ENCODE data around the gene SELENOP.
"Not testable (repeated sequence)": the region's sequence is repeated elsewhere in the genome, so short reads cannot be mapped to it uniquely, and the experiment has no call there.

SELENOP gene

GRCh38 chr5:42839196-42839595, 27.5 kb upstream of the SELENOP start:
- H3K9me3 Mint-ChIP-seq (ENCODE audit: low read depth): no peaks in the 10 kb centered on the region
- no peak overlapping the region for H3K27ac Mint-ChIP-seq
- no peaks in the 10 kb centered on the region for H3K36me3 Mint-ChIP-seq
- peaks cover 3% of the 10 kb centered on the region for H3K27me3 Mint-ChIP-seq
- H3K4me1 Mint-ChIP-seq (ENCODE audit: low read depth): no peaks in the 10 kb centered on the region
- no peak overlapping the region for H3K4me3 Mint-ChIP-seq

DNA sequence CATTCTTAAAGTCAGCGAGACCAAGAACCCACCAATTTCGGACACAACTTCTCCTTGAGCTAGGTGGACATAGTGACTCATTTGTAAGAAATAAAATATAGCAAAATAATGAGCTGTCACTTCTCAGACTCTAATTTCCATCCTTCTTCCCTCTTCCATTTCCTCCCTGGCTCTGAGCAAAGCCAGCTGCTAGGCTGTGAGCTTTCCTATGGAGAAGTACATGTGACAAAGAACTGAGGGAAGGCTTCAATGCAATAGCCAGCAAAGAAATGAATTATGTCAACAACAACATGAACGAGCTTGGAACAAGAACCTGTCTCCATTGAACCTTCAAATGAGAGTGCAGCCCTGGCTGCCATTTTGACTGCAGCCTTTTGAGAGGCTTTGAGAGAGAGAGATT, 25.9 kb upstream of the SELENOP start:
- Mint-ChIP-seq H3K4me1 (ENCODE audit: low read depth) (no peaks in the 10 kb centered on the region), H3K9me3 (ENCODE audit: low read depth) (no peaks in the 10 kb centered on the region), H3K27me3 (peaks cover 3% of the 10 kb centered on the region), H3K27ac (no peak overlapping the region), H3K36me3 (no peaks in the 10 kb centered on the region), H3K4me3 (no peak overlapping the region)

DNA sequence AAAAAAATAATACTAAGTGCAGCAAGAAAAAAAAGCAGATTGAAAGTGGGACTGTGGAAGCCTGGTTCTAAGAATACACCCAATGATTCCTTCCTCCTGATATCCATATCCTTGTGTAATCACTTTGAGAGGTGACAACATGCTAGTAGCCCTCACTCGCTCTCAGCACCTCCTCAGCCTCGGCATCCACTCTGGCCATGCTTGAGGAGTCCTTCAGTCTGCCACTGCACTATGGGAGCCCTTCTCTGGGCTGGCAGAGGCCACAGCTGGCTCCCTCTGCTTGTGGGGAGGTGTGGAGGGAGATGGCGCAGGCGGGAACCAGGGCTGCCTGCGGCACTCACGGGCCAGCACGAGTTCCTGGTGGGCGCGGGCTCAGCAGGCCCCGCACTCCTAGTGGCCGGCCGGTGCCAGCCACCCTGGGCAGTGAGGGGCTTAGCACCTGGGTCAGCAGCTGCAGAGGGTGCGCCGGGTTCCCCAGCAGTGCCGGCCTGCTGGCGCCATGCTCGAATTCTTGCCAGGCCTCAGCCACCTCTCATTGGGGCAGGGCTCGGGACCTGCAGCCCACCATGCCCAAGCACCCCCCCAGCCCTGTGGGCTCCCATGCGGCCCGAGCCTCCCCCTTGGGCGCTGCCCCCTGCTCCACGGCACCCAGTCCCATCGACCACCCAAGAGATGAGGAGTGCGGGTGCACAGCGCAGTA, 24.5 kb upstream of the SELENOP start:
- no peak overlapping the region for H3K4me3 Mint-ChIP-seq
- no peaks in the 10 kb centered on the region for H3K9me3 Mint-ChIP-seq (ENCODE audit: low read depth)
- no peaks in the 10 kb centered on the region for H3K36me3 Mint-ChIP-seq
- no peak overlapping the region for H3K27ac Mint-ChIP-seq
- peaks cover 3% of the 10 kb centered on the region for H3K27me3 Mint-ChIP-seq
- no peaks in the 10 kb centered on the region for H3K4me1 Mint-ChIP-seq (ENCODE audit: low read depth)

GRCh38 chr5:42832060-42832459, 20.4 kb upstream of the SELENOP start:
- Mint-ChIP-seq H3K4me1 (ENCODE audit: low read depth) (no peaks in the 10 kb centered on the region), H3K4me3 (no peak overlapping the region), H3K36me3 (no peaks in the 10 kb centered on the region), H3K27me3 (peaks cover 5% of the 10 kb centered on the region), H3K27ac (no peak overlapping the region), H3K9me3 (ENCODE audit: low read depth) (no peaks in the 10 kb centered on the region)

GRCh38 chr5:42830924-42831323, 19.2 kb upstream of the SELENOP start:
- Mint-ChIP-seq H3K27ac (no peak overlapping the region), H3K27me3 (peaks cover 5% of the 10 kb centered on the region), H3K9me3 (ENCODE audit: low read depth) (no peaks in the 10 kb centered on the region), H3K36me3 (no peaks in the 10 kb centered on the region), H3K4me3 (no peak overlapping the region), H3K4me1 (ENCODE audit: low read depth) (no peaks in the 10 kb centered on the region)

GRCh38 chr5:42828671-42829070, 17.0 kb upstream of the SELENOP start:
- Mint-ChIP-seq H3K4me1 (ENCODE audit: low read depth) (no peaks in the 10 kb centered on the region), H3K4me3 (no peak overlapping the region), H3K27me3 (peaks cover 5% of the 10 kb centered on the region), H3K9me3 (ENCODE audit: low read depth) (no peaks in the 10 kb centered on the region), H3K27ac (no peak overlapping the region), H3K36me3 (no peaks in the 10 kb centered on the region)

- Mint-ChIP-seq H3K9me3 (ENCODE audit: low read depth) (no peaks in the 10 kb centered on the region), H3K27ac (no peak overlapping the region), H3K27me3 (peaks cover 5% of the 10 kb centered on the region), H3K36me3 (no peaks in the 10 kb centered on the region), H3K4me1 (ENCODE audit: low read depth) (no peaks in the 10 kb centered on the region), H3K4me3 (no peak overlapping the region)
Observed at GRCh38 chr5:42826757-42827515, 15.2 kb upstream of the SELENOP start.

- Mint-ChIP-seq H3K27me3 (peaks cover 5% of the 10 kb centered on the region), H3K9me3 (ENCODE audit: low read depth) (no peaks in the 10 kb centered on the region), H3K36me3 (no peaks in the 10 kb centered on the region), H3K4me3 (no peak overlapping the region), H3K4me1 (ENCODE audit: low read depth) (no peaks in the 10 kb centered on the region), H3K27ac (no peak overlapping the region)
Observed at GRCh38 chr5:42825422-42826148, 13.9 kb upstream of the SELENOP start.

GRCh38 chr5:42824347-42824976, 12.8 kb upstream of the SELENOP start:
- Mint-ChIP-seq H3K4me3 (no peak overlapping the region), H3K36me3 (no peaks in the 10 kb centered on the region), H3K4me1 (ENCODE audit: low read depth) (no peaks in the 10 kb centered on the region), H3K27me3 (peaks cover 5% of the 10 kb centered on the region), H3K27ac (no peak overlapping the region), H3K9me3 (ENCODE audit: low read depth) (no peaks in the 10 kb centered on the region)

- Mint-ChIP-seq H3K36me3 (no peaks in the 10 kb centered on the region), H3K4me1 (ENCODE audit: low read depth) (no peaks in the 10 kb centered on the region), H3K27ac (no peak overlapping the region), H3K27me3 (no peaks in the 10 kb centered on the region), H3K9me3 (ENCODE audit: low read depth) (no peaks in the 10 kb centered on the region), H3K4me3 (no peak overlapping the region)
Observed at GRCh38 chr5:42822548-42822947, 10.9 kb upstream of the SELENOP start.

DNA sequence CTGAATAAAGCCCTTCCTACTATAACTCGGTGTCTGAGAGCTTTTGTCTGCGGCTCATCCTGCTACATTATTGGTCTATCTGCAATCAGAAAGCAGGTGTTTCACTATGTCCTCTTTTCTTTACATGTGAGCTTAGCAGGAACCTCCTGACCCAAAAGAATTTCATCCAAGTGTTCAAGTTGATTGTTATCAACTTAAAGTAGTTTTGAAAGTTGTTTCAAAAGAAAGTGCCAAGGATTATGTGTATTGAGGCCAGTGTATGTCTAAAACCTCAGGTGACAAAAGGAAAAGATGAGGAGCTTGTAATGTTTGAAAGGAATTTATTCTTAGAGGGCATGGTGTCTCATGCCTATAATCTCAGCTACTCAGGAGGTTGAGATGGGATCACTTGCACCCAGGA, 8.1 kb upstream of the SELENOP start:
- no peaks in the 10 kb centered on the region for H3K36me3 Mint-ChIP-seq
- H3K4me1 Mint-ChIP-seq (ENCODE audit: low read depth): no peaks in the 10 kb centered on the region
- no peaks in the 10 kb centered on the region for H3K9me3 Mint-ChIP-seq (ENCODE audit: low read depth)
- no peak overlapping the region for H3K27ac Mint-ChIP-seq
- H3K27me3 Mint-ChIP-seq: no peaks in the 10 kb centered on the region
- no peak overlapping the region for H3K4me3 Mint-ChIP-seq

GRCh38 chr5:42816546-42816945, 4.9 kb upstream of the SELENOP start:
- H3K27me3 Mint-ChIP-seq; H3K27ac Mint-ChIP-seq; H3K36me3 Mint-ChIP-seq; H3K4me3 Mint-ChIP-seq; H3K4me1 Mint-ChIP-seq (ENCODE audit: low read depth); H3K9me3 Mint-ChIP-seq (ENCODE audit: low read depth): not testable (repeated sequence)

DNA sequence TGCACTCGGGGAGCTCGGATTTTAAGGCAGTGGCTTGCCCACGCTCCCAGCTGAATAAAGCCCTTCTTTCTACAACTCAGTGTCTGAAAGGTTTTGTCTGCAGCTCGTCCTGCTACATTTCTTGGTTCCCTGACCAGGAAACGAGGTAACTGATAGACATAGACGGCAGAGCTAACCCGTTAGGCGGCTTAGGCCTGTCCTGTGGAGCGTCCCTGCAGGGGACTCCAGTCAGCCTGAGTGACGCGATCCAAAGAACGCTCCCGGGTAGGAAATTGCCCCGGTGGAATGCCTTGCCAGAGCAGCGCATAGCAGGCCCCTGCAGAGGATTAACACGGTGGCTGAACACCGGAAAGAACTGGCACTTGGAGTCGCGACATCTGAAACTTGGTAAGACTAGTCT, 1.8 kb upstream of the SELENOP start:
- Mint-ChIP-seq H3K4me1 (ENCODE audit: low read depth) (peaks cover 5% of the 10 kb centered on the region), H3K4me3 (no peak overlapping the region), H3K9me3 (ENCODE audit: low read depth) (no peaks in the 10 kb centered on the region), H3K27me3 (no peaks in the 10 kb centered on the region), H3K36me3 (no peaks in the 10 kb centered on the region), H3K27ac (no peak overlapping the region)

DNA sequence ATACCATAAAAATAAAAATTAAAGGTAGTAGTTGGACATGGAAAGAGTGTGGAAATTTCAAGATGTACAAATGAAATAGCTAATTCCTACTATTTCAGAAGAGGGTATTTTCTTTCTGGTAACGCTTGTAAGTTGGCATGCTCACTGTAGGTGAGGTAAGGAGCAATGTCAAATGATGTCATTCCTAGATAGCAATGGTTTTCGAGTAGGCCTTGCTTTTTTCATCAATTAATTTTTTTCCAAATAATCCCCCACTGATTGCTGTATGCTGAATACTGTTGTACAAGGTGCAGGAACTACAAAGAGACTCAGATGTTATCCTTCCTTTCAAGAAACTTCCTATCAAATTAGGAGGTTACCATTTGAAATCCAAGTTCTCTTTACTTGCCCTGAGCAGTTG, 928 bp upstream of the SELENOP start:
- Mint-ChIP-seq H3K27ac (no peak overlapping the region), H3K4me1 (ENCODE audit: low read depth) (peaks cover 5% of the 10 kb centered on the region)

More for the DNA sequence above, 928 bp upstream of the SELENOP start:
- H3K36me3 Mint-ChIP-seq: no peaks in the 10 kb centered on the region
- no peak overlapping the region for H3K4me3 Mint-ChIP-seq
- H3K9me3 Mint-ChIP-seq (ENCODE audit: low read depth): no peaks in the 10 kb centered on the region
- no peaks in the 10 kb centered on the region for H3K27me3 Mint-ChIP-seq

All from activated naive CD8-positive, alpha-beta T cell (primary cell).